ENCODE data around the gene TRAPPC2B. TPM values are rescaled to one million over a fixed set of nuclear protein-coding genes. Genes with fewer than 3 reads are reported as not detected.

Gene TRAPPC2B
- total RNA-seq, 1 experiment from 2014 or later, result 3.9 TPM

GRCh38 chr19:57324992-57325391, 38.4 kb upstream of the TRAPPC2B start:
- H2AFZ ChIP-seq (ENCODE audit: low read depth, low read length, poor library complexity, severe bottlenecking), result no peak overlapping the region
- BruUV-seq (replicated peaks), result no TSS peak
- intact Hi-C loops (cut with micrococcal nuclease), result no loop called here
- no peak overlapping the region for H3K4me2 ChIP-seq (ENCODE audit: low read length)
- ChIA-PET RAD21 (ENCODE audit: low non-redundant PET in 1 of 2, low total read pairs in 2 of 2, uncharacterized antibody in 2 of 2, unreplicated experiment in 2 of 2) (no interaction called here), POLR2A (no interaction called here), CTCF (no interaction called here)
- peaks cover 25% of the 10 kb centered on the region for H3K79me2 ChIP-seq (ENCODE audit: insufficient read depth, low read length)
- H3K9ac ChIP-seq (ENCODE audit: low read length), result no peak overlapping the region
- no peaks in the 10 kb centered on the region for H3K9me3 ChIP-seq (ENCODE audit: control insufficient read depth in 1 of 2, insufficient read depth in 1 of 2, low read depth in 1 of 2, low read length in 2 of 2)
- no peak for ATAC-seq
- H3K27ac ChIP-seq (ENCODE audit: low read depth, low read length), result no peak overlapping the region
- DNase-seq (ENCODE audit: low read depth, low spot score), result no peak
- no peaks in the 10 kb centered on the region for H3K27me3 ChIP-seq (ENCODE audit: insufficient read depth, low read length)
- H4K20me1 ChIP-seq (ENCODE audit: insufficient read depth), result no peaks in the 10 kb centered on the region
- TF ChIP-seq SRF (IDR thresholded peaks at IDR 0.05; ENCODE audit: low read depth) (no peak), EZH2 (IDR thresholded peaks at IDR 0.05) (no peak), CEBPB (IDR thresholded peaks at IDR 0.05; ENCODE audit: low read depth) (no peak), SIN3A (IDR thresholded peaks at IDR 0.05; ENCODE audit: low read depth) (no peak)
- no peaks in the 10 kb centered on the region for H3K9me2 ChIP-seq (ENCODE audit: insufficient read depth)
- peaks cover 34 to 36% of the 10 kb centered on the region in 2 experiments for H3K36me3 ChIP-seq (ENCODE audit: control insufficient read depth in 1 of 2, insufficient read depth in 2 of 2, low read length in 2 of 2)
- no peak overlapping the region for H3K4me3 ChIP-seq (replicated peaks in 1 of 2; ENCODE audit: low read depth in 1 of 2, low read length in 2 of 2)
- H3K4me1 ChIP-seq (ENCODE audit: control insufficient read depth in 1 of 2, insufficient read depth in 2 of 2, low read length in 2 of 2), result peaks cover 9 to 13% of the 10 kb centered on the region in 2 experiments

- POLR2A ChIA-PET, result no interaction called here
- Histone ChIP-seq H3K36me3 (ENCODE audit: control insufficient read depth in 1 of 2, insufficient read depth in 2 of 2, low read length in 2 of 2) (peaks cover 36 to 37% of the 10 kb centered on the region in 2 experiments), H3K9ac (ENCODE audit: low read length) (no peak overlapping the region), H3K27ac (ENCODE audit: low read depth, low read length) (no peak overlapping the region), H3K4me2 (ENCODE audit: low read length) (no peak overlapping the region), H2AFZ (ENCODE audit: low read depth, low read length, poor library complexity, severe bottlenecking) (no peak overlapping the region), H4K20me1 (ENCODE audit: insufficient read depth) (no peaks in the 10 kb centered on the region), H3K4me1 (ENCODE audit: control insufficient read depth in 1 of 2, insufficient read depth in 2 of 2, low read length in 2 of 2) (no peaks in the 10 kb centered on the region), H3K79me2 (ENCODE audit: insufficient read depth, low read length) (0 out of 2 replicates have a peak, but pooled peaks cover under 1% of the 10 kb centered on the region), H3K9me2 (ENCODE audit: insufficient read depth) (no peaks in the 10 kb centered on the region), H3K4me3 (replicated peaks in 1 of 2; ENCODE audit: low read depth in 1 of 2, low read length in 2 of 2) (no peak overlapping the region), H3K9me3 (ENCODE audit: control insufficient read depth in 1 of 2, insufficient read depth in 1 of 2, low read depth in 1 of 2, low read length in 2 of 2) (no peaks in the 10 kb centered on the region), H3K27me3 (ENCODE audit: insufficient read depth, low read length) (no peaks in the 10 kb centered on the region)
- CTCF ChIA-PET, result no interaction called here
- ATAC-seq (no peak), DNase-seq (ENCODE audit: low read depth, low spot score) (no peak)
- intact Hi-C loops (cut with micrococcal nuclease), result no loop called here
- RAD21 ChIA-PET (ENCODE audit: low non-redundant PET in 1 of 2, low total read pairs in 2 of 2, uncharacterized antibody in 2 of 2, unreplicated experiment in 2 of 2), result no interaction called here
- TF ChIP-seq EZH2phosphoT487 (IDR thresholded peaks at IDR 0.05; ENCODE audit: borderline replicate concordance), result no peak
- TF ChIP-seq POLR2AphosphoS5 (IDR thresholded peaks at IDR 0.05; ENCODE audit: low read depth, low read length), result no peak
- no peak for TF ChIP-seq POLR2A (IDR thresholded peaks at IDR 0.05; ENCODE audit: borderline replicate concordance, extremely low read depth, insufficient read depth, insufficient read length)
- no peak for TF ChIP-seq ZNF274 (IDR thresholded peaks at IDR 0.05; ENCODE audit: low read depth, low read length)
- TF ChIP-seq ZFX (IDR thresholded peaks at IDR 0.05), result no peak
- no peak for TF ChIP-seq YY1 (IDR thresholded peaks at IDR 0.05; ENCODE audit: extremely low read depth, insufficient replicate concordance, low read depth, low read length)
- TF ChIP-seq, protein P1, sequence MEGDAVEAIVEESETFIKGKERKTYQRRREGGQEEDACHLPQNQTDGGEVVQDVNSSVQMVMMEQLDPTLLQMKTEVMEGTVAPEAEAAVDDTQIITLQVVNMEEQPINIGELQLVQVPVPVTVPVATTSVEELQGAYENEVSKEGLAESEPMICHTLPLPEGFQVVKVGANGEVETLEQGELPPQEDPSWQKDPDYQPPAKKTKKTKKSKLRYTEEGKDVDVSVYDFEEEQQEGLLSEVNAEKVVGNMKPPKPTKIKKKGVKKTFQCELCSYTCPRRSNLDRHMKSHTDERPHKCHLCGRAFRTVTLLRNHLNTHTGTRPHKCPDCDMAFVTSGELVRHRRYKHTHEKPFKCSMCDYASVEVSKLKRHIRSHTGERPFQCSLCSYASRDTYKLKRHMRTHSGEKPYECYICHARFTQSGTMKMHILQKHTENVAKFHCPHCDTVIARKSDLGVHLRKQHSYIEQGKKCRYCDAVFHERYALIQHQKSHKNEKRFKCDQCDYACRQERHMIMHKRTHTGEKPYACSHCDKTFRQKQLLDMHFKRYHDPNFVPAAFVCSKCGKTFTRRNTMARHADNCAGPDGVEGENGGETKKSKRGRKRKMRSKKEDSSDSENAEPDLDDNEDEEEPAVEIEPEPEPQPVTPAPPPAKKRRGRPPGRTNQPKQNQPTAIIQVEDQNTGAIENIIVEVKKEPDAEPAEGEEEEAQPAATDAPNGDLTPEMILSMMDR (IDR thresholded peaks at IDR 0.05 in 2 of 3, conservative IDR thresholded peaks at IDR 0.05 in 1 of 3; ENCODE audit: borderline replicate concordance in 1 of 3, insufficient read depth in 1 of 3, low read depth in 2 of 3, low read length in 2 of 3), result no peak
- no peak for TF ChIP-seq FOSL1 (IDR thresholded peaks at IDR 0.05; ENCODE audit: low read depth)
- no peak for TF ChIP-seq SRF (IDR thresholded peaks at IDR 0.05; ENCODE audit: low read depth)
- TF ChIP-seq ATF3 (IDR thresholded peaks at IDR 0.05), result no peak
- no peak for TF ChIP-seq TCF7L2 (IDR thresholded peaks at IDR 0.05; ENCODE audit: borderline replicate concordance, extremely low read depth, insufficient read depth, insufficient read length)
- no peak for TF ChIP-seq REST (IDR thresholded peaks at IDR 0.05; ENCODE audit: low read depth)
- TF ChIP-seq JUND (IDR thresholded peaks at IDR 0.05), result no peak
- no peak for TF ChIP-seq MAX (IDR thresholded peaks at IDR 0.05)
- TF ChIP-seq CEBPB (IDR thresholded peaks at IDR 0.05; ENCODE audit: low read depth), result no peak
- BruUV-seq (replicated peaks), result no TSS peak
Observed at GRCh38 chr19:57327993-57328392, 35.4 kb upstream of the TRAPPC2B start.

Data from HCT116 (cell line).